Stimulated activated CD4-positive, alpha-beta T cell treated with anti-CD3 and anti-CD28 coated beads, Interleukin-12 subunit alpha, Interleukin-12 subunit beta, amount 100 ng/mL, for 48 hours (primary cell): ENCODE results near the gene MAGI3.
"Not testable (repeated sequence)": the region's sequence is repeated elsewhere in the genome, so short reads cannot be mapped to it uniquely, and the experiment has no call there.

Experiments used
- DNase-seq, 3 donors: peaks; one replicate each; pipeline ENCODE4 v3.0.0-alpha.2; 2020; ENCODE audit warnings: low read depth in 2 of 3, low spot score in 1 of 3

MAGI3 gene

GRCh38 chr1:113438505-113439276 is 48.4 kb downstream of the MAGI3 start:
- no peak for DNase-seq

- no peak for DNase-seq
Observed at GRCh38 chr1:113439277-113439670, 49.0 kb downstream of the MAGI3 start.

DNA sequence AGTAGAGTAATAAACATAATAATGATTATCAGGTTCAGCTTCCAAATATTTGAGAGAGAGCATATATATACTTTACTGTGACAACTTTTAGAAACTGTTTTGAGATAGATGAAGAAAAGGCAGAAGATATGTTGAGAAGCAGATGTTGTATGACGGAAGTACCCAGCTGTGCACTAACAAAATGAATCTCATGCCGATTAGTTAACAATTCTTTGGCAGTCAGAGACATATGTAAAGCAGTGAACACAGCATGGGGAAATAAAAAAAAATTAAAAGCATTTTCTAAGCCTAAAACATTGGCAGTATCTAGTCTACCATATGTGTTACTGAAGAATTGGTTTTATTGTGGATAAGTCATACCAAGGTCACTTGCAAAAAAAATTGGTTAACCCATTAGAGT is 51.8 kb downstream of the MAGI3 start:
- no peak for DNase-seq

DNA sequence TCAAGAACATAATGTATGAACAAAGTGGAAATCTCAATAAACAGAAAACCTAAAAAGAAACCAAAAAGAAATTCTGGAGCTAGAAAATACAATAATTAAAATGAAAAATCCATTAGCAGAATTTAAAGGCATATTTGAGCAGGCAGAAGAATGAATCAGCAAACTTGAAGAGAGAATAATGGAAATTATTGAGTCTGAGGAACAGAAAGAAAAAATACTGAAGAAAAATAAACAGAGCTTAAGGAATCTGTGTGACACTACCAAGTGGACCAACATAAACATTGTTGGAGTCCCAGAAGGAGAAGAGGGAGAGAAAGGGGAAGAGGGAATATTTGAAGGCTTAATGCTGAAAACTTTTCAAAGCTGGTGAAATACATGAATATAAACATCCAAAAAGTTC is 54.5 kb downstream of the MAGI3 start:
- DNase-seq, result no peak

DNA sequence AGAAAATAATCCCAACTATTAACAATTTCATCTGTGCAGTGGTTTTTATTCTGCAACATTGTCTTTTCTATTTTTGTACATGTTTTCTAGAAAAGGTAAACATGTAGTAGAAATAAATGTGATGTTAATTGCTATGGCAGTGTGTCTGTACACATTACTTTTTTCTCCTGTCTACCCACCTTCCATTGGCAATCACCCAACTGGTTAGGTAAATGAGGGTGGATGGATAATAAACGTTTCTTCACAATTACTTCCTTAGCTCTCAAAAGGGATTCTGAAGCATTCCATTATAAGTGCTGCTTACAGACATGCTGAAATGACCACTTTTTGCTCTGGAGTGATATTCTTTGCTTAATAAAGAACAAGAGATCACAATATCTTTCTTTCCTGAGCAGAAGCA is 61.4 kb downstream of the MAGI3 start:
- no peak for DNase-seq

- DNase-seq, result no peak
Observed at GRCh38 chr1:113452921-113453770, 62.8 kb downstream of the MAGI3 start.

DNA sequence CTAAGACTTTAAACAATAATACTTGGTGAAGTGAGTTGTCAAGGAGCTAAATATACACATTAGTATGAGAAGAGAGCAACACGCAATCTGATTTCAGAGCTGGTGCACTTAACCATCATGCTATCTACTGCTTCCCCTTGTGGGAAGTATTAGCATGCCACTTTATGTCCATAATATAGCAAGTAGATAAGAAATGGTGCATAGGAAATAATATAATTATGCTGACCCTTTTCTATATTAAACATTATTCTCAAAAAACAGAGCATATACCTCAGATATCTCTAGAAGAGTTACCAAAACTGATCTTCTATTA is 63.4 kb downstream of the MAGI3 start:
- no peak for DNase-seq

GRCh38 chr1:113455374-113455773 is 65.1 kb downstream of the MAGI3 start:
- no peak for DNase-seq

- no peak for DNase-seq
Observed at GRCh38 chr1:113456967-113457366, 66.7 kb downstream of the MAGI3 start.

DNA sequence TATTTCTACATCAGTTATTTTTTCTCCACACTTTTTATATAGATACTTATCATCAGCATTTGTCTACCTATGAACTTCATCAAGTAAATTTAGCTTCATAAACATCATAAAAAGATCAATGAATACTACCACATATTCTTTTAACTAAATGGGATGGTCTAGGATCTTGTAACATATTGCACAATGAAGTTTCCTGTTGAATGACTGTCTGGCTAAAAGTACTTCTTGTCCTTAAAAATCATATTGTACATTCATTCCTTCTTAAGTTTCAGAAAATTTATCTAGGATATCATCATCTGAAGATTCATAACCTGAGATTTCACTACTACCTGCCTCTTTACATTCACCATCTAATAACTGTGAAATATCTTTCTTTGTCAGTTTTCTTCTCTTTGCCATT is 69.0 kb downstream of the MAGI3 start:
- no peak for DNase-seq

- no peak for DNase-seq
Observed at GRCh38 chr1:113467991-113468390, 77.7 kb downstream of the MAGI3 start.

DNA sequence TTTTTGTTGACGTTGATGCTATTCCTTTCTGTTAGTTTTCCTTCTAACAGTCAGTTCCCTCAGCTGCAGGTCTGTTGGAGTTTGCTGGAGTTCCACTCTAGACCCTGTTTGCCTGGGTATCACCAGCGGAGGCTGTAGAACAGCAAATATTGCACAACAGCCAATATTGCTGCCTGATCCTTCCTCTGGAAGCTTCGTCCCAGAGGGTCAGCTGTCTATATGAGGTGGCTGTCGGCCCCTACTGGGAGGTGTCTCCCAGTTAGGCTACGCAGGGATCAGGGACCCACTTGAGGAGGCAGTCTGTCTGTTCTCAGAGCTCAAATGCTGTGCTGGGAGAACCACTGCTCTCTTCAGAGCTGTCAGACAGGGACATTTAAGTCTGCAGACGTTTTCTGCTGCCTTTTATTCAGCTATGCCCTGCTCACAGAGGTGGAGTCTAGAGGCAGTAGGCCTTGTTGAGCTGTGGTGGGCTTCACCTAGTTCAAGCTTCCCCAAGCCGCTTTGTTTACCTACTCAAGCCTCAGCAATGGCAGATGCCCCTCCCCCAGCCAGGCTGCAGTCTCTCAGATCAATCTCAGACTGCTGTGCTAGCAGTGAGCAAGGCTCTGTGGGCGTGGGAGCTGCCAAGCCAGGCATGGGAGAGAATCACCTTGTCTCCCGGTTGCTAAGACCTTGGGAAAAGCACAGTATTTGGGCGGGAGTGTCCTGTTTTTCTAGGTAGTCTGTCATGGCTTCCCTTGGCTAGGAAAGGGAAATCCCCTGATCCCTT is 88.3 kb downstream of the MAGI3 start:
- DNase-seq, result not testable (repeated sequence)

DNA sequence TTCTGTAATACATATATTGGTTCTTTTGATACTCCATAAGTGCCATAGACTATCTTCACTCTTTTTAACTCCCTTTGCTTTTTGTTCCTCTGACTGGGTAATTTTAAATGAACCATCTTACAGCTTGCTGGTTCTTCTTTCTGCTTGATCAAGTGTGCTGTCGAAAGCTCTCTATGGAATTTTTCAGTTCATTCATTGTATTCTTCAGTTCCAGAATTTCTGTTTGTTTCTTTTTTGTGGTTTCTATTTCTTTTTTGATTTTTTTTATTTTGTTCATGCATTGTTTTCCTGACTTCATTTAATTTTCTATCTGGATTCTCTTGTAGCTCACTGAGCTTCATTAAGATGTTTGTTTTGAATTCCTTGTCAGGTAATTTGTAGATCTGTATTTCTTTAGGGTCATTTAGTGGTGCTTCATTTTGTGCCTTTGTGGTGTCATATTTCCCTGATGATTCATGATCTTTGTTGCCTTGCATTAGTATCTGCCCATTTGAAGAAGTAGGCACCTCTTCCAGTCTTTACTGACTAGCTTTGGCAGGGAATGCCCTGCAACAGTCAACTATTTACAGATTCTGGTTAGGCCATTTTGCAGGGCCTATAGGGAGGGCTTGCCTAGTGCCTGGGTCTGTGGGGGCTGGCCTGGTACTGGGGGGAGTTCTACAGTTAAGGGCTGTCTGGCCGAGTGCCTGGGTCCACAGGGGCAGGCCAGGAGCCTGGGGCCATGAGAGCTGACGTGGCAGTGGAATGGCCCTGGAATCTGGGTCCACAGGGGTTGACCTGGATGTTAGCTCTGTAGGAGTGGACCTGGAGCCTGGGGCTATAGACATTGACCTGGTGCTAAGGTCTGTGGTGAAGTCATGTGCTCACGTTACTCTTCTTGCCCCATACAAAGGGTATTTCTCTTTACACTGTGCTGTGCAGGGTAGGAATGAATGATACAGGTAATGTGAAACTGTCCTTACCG is 89.7 kb downstream of the MAGI3 start:
- no peak for DNase-seq

GRCh38 chr1:113485131-113485530 is 94.8 kb downstream of the MAGI3 start:
- not testable (repeated sequence) for DNase-seq

- no peak for DNase-seq
Observed at GRCh38 chr1:113488576-113489177, 98.4 kb downstream of the MAGI3 start.

DNA sequence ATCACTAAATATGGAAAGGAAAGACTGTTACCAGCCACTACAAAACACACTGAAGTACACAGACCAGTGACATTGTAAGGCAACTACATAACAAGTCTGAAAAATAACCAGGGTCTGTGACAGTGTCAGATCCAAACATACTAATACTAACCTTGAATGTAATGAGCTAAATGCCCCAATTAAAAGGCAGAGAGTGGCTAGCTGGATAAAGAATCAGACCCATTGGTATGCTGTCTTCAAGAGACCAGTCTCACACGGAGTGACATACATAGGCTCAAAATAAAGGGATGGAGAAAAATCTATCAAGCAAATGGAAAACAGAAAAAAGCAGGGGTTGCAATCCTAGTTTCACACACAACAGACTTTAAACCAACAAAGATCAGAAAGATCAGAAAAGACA is 100.1 kb downstream of the MAGI3 start:
- no peak for DNase-seq

- no peak for DNase-seq
Observed at GRCh38 chr1:113493533-113493932, 103.2 kb downstream of the MAGI3 start.

GRCh38 chr1:113505357-113505756 is 115.0 kb downstream of the MAGI3 start:
- no peak for DNase-seq

DNA sequence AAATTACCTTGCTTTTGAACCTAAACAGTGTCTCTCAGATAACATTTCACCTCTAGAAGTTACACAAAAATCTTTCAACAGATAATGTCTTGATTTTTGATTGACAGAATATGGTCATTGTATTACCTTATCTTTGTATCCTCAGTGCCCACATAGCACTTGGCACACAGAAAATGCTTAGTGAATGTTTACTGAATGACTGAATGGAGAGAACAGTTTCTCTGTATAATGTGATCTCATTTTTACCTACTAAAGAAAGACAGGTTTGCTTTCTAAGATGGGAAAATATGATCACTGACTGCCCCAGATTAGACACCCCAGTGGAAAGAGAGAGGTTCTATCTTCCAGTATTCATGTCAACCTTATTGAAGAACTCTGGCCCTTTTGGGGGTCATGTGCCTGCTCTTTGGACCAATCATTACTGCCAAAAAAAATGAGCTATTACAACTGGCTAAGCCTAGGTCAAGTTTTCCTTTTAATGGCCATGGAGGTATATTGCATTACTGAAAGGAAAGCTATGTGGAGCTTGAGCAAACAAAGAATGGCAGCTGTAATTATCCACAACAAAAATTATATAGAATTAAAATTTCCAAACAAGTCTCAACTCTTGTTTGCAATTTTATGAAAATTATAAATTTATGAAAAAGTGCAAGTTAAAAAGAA is 117.4 kb downstream of the MAGI3 start:
- DNase-seq, result no peak
